ENCODE measurements around the gene ATG101. TPM values are rescaled to one million over a fixed set of nuclear protein-coding genes. Genes with fewer than 3 reads are reported as not detected.

The ATG101 gene
- total RNA-seq, 1 experiment from 2014 or later, result 66.9 TPM

DNA sequence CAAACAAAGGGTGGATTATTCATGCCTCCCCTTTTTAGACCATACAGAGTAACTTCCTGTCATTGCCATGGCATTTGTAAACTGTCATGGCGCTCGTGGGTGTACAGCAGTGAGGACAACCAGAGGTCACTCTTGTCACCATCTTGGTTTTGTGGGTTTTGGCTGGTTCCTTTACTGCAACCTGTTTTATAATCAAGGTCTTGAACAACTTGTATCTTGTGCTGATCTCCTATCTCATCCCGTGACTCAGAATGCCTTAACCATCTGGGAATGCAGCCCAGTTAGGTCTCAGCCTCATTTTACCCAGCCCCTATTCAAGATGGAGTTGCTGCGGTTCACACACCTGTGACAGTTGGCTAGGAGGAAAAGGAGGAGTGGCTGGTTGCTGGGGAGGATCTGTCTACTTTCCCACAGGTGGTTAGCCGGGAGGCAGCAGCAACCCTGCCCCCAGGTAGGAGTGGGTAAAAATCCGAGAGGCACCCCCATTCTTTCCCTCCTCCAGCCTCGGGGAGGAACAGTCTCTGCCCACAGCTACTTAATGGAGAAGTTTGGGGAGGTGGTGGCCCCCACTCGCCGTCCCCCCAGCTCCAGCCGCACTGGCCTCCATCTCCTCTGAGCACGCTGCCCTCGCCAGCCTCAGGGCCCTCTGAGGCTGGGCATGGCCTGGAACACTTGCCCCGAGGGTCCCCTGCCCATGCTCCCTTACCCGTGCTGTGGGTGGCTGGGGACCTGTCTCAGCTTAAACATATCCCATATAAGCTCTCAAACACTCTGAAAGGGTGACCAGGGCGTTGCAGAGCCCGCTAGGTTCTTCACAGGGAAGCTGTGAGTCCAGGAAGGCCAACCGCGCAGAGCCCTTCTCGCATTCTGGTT lies 51.4 kb downstream of the ATG101 start:
- no peaks in the 10 kb centered on the region for H3K27me3 Mint-ChIP-seq (ENCODE audit: insufficient read depth, unreplicated experiment)
- no peak for DNase-seq (ENCODE audit: unreplicated experiment)
- intact Hi-C loops (cut with micrococcal nuclease), result loop anchor here (1.0 kb wide), 1 partner anchor 96 kb away; no protein-coding TSS in a partner anchor
- no TSS peak for BruUV-seq (replicated peaks)
- H3K4me1 Mint-ChIP-seq (ENCODE audit: insufficient read depth, unreplicated experiment), result no peaks in the 10 kb centered on the region
- no peak overlapping the region for H3K4me3 Mint-ChIP-seq (ENCODE audit: unreplicated experiment)
- ChIA-PET CTCF (interaction anchor here (0.6 to 10.1 kb wide), 11 partner anchors 10 to 265 kb away, joined by 3 to 118 read pairs (median 3); partner anchors contain the start of gene TAMALIN), POLR2A (interaction anchor here (0.6 to 1.1 kb wide), 2 partner anchors 12 to 373 kb away, joined by 3 to 5 read pairs; no protein-coding TSS in a partner anchor)
- H3K9me3 Mint-ChIP-seq (ENCODE audit: unreplicated experiment), result no peaks in the 10 kb centered on the region
- no peak for TF ChIP-seq CTCF (IDR thresholded peaks at IDR 0.05; ENCODE audit: unreplicated experiment)
- no peaks in the 10 kb centered on the region for H3K36me3 Mint-ChIP-seq (ENCODE audit: insufficient read depth, unreplicated experiment)
- H3K27ac Mint-ChIP-seq (ENCODE audit: low read depth, unreplicated experiment), result no peak overlapping the region

- intact Hi-C loops (cut with micrococcal nuclease), result loop anchor here (1.0 kb wide), 1 partner anchor 97 kb away; no protein-coding TSS in a partner anchor
- H3K4me1 Mint-ChIP-seq (ENCODE audit: insufficient read depth, unreplicated experiment), result no peaks in the 10 kb centered on the region
- no peaks in the 10 kb centered on the region for H3K36me3 Mint-ChIP-seq (ENCODE audit: insufficient read depth, unreplicated experiment)
- BruUV-seq (replicated peaks), result no TSS peak
- ChIA-PET POLR2A (interaction anchor here (0.6 to 1.1 kb wide), 2 partner anchors 11 to 373 kb away, joined by 3 to 5 read pairs; no protein-coding TSS in a partner anchor), CTCF (interaction anchor here (0.6 to 10.1 kb wide), 11 partner anchors 9 to 265 kb away, joined by 3 to 118 read pairs (median 3); no protein-coding TSS in a partner anchor)
- TF ChIP-seq CTCF (IDR thresholded peaks at IDR 0.05; ENCODE audit: unreplicated experiment), result peak; percentile 77
- H3K27me3 Mint-ChIP-seq (ENCODE audit: insufficient read depth, unreplicated experiment), result no peaks in the 10 kb centered on the region
- no peak overlapping the region for H3K4me3 Mint-ChIP-seq (ENCODE audit: unreplicated experiment)
- DNase-seq (ENCODE audit: unreplicated experiment), result peak; percentile 48
- no peak overlapping the region for H3K27ac Mint-ChIP-seq (ENCODE audit: low read depth, unreplicated experiment)
- no peaks in the 10 kb centered on the region for H3K9me3 Mint-ChIP-seq (ENCODE audit: unreplicated experiment)
These were observed 52.2 kb downstream of the ATG101 start for GRCh38 chr12:52121824-52122539.

GRCh38 chr12:52122540-52122871 lies 52.7 kb downstream of the ATG101 start:
- intact Hi-C loops (cut with micrococcal nuclease), result no loop called here
- H3K36me3 Mint-ChIP-seq (ENCODE audit: insufficient read depth, unreplicated experiment), result no peaks in the 10 kb centered on the region
- BruUV-seq (replicated peaks), result no TSS peak
- ChIA-PET POLR2A (no interaction called here), CTCF (interaction anchor here (0.6 to 10.1 kb wide), 9 partner anchors 8 to 157 kb away, joined by 3 to 118 read pairs (median 4); no protein-coding TSS in a partner anchor)
- H3K27ac Mint-ChIP-seq (ENCODE audit: low read depth, unreplicated experiment), result no peak overlapping the region
- no peak for DNase-seq (ENCODE audit: unreplicated experiment)
- no peak overlapping the region for H3K4me3 Mint-ChIP-seq (ENCODE audit: unreplicated experiment)
- no peaks in the 10 kb centered on the region for H3K27me3 Mint-ChIP-seq (ENCODE audit: insufficient read depth, unreplicated experiment)
- H3K9me3 Mint-ChIP-seq (ENCODE audit: unreplicated experiment), result no peaks in the 10 kb centered on the region
- no peaks in the 10 kb centered on the region for H3K4me1 Mint-ChIP-seq (ENCODE audit: insufficient read depth, unreplicated experiment)
- no peak for TF ChIP-seq CTCF (IDR thresholded peaks at IDR 0.05; ENCODE audit: unreplicated experiment)

- H3K27ac Mint-ChIP-seq (ENCODE audit: low read depth, unreplicated experiment), result no peak overlapping the region
- H3K9me3 Mint-ChIP-seq (ENCODE audit: unreplicated experiment), result no peaks in the 10 kb centered on the region
- BruUV-seq (replicated peaks), result no TSS peak
- no peaks in the 10 kb centered on the region for H3K36me3 Mint-ChIP-seq (ENCODE audit: insufficient read depth, unreplicated experiment)
- no peak overlapping the region for H3K4me3 Mint-ChIP-seq (ENCODE audit: unreplicated experiment)
- ChIA-PET POLR2A (no interaction called here), CTCF (interaction anchor here (0.6 to 10.1 kb wide), 11 partner anchors 8 to 223 kb away, joined by 3 to 118 read pairs (median 3); no protein-coding TSS in a partner anchor)
- H3K27me3 Mint-ChIP-seq (ENCODE audit: insufficient read depth, unreplicated experiment), result no peaks in the 10 kb centered on the region
- TF ChIP-seq CTCF (IDR thresholded peaks at IDR 0.05; ENCODE audit: unreplicated experiment), result no peak
- H3K4me1 Mint-ChIP-seq (ENCODE audit: insufficient read depth, unreplicated experiment), result no peaks in the 10 kb centered on the region
- DNase-seq (ENCODE audit: unreplicated experiment), result no peak
- intact Hi-C loops (cut with micrococcal nuclease), result no loop called here
These were observed 53.1 kb downstream of the ATG101 start for GRCh38 chr12:52122904-52123303.
